ENCODE data around the gene EFEMP1. TPM values are rescaled to one million over a fixed set of nuclear protein-coding genes. Genes with fewer than 3 reads are reported as not detected.
"Not testable (repeated sequence)": the region's sequence is repeated elsewhere in the genome, so short reads cannot be mapped to it uniquely, and the experiment has no call there.

Gene EFEMP1
- total RNA-seq, 2 experiments from 2014 or later, result 0.61 TPM; not detected in 1

GRCh38 chr2:55837073-55837472, 86.5 kb downstream of the EFEMP1 start:
- CTCF ChIA-PET (ENCODE audit: unreplicated experiment), result no interaction called here
- Histone ChIP-seq H3K9me2 (ENCODE audit: insufficient read depth, low read length) (no peaks in the 10 kb centered on the region), H3K4me1 (ENCODE audit: insufficient read depth, low read length, poor library complexity, severe bottlenecking) (no peaks in the 10 kb centered on the region), H3K4me3 (ENCODE audit: low read depth, low read length, poor library complexity, severe bottlenecking) (no peak overlapping the region), H3K9me3 (ENCODE audit: low read length) (no peaks in the 10 kb centered on the region), H4K20me1 (ENCODE audit: insufficient read depth, low read length) (no peaks in the 10 kb centered on the region), H3K4me2 (ENCODE audit: low read length) (no peak overlapping the region), H3K27ac (ENCODE audit: low read depth, low read length, poor library complexity, severe bottlenecking) (no peak overlapping the region), H3K79me2 (ENCODE audit: insufficient read depth, low read depth, low read length) (no peaks in the 10 kb centered on the region), H3K36me3 (ENCODE audit: insufficient read depth, low read length) (no peaks in the 10 kb centered on the region), H2AFZ (ENCODE audit: low read length) (no peak overlapping the region)
- intact Hi-C loops (cut with micrococcal nuclease; ENCODE audit: unreplicated experiment), result no loop called here
- no peak for TF ChIP-seq CTCF (conservative IDR thresholded peaks at IDR 0.05; ENCODE audit: low read length)
- no peak for TF ChIP-seq EZH2phosphoT487 (IDR thresholded peaks at IDR 0.05; ENCODE audit: borderline replicate concordance, low read depth, low read length)
- DNase-seq (ENCODE audit: low spot score), result no peak
- no TSS peak for BruUV-seq (replicated peaks)
- POLR2A ChIA-PET, result interaction anchor here (0.7 kb wide), 1 partner anchor 764 kb away, joined by 5 read pairs; no protein-coding TSS in a partner anchor

GRCh38 chr2:55831671-55832410, 91.7 kb downstream of the EFEMP1 start:
- H4K20me1 ChIP-seq (ENCODE audit: insufficient read depth, low read length); DNase-seq (ENCODE audit: low spot score); H3K36me3 ChIP-seq (ENCODE audit: insufficient read depth, low read length); H3K79me2 ChIP-seq (ENCODE audit: insufficient read depth, low read depth, low read length); H3K9me2 ChIP-seq (ENCODE audit: insufficient read depth, low read length); H3K9me3 ChIP-seq (ENCODE audit: low read length); CTCF ChIA-PET (ENCODE audit: unreplicated experiment); BruUV-seq (replicated peaks); POLR2A ChIA-PET; H2AFZ ChIP-seq (ENCODE audit: low read length); H3K27ac ChIP-seq (ENCODE audit: low read depth, low read length, poor library complexity, severe bottlenecking); H3K4me1 ChIP-seq (ENCODE audit: insufficient read depth, low read length, poor library complexity, severe bottlenecking); H3K4me3 ChIP-seq (ENCODE audit: low read depth, low read length, poor library complexity, severe bottlenecking); H3K4me2 ChIP-seq (ENCODE audit: low read length); intact Hi-C loops (cut with micrococcal nuclease; ENCODE audit: unreplicated experiment): not testable (repeated sequence)

- POLR2A ChIA-PET, result no interaction called here
- no peak overlapping the region for H3K27ac ChIP-seq (ENCODE audit: low read depth, low read length, poor library complexity, severe bottlenecking)
- no peaks in the 10 kb centered on the region for H4K20me1 ChIP-seq (ENCODE audit: insufficient read depth, low read length)
- no TSS peak for BruUV-seq (replicated peaks)
- CTCF ChIA-PET (ENCODE audit: unreplicated experiment), result no interaction called here
- TF ChIP-seq EZH2phosphoT487 (IDR thresholded peaks at IDR 0.05; ENCODE audit: borderline replicate concordance, low read depth, low read length) (no peak), CTCF (conservative IDR thresholded peaks at IDR 0.05; ENCODE audit: low read length) (no peak)
- no peak for DNase-seq (ENCODE audit: low spot score)
- no peaks in the 10 kb centered on the region for H3K4me1 ChIP-seq (ENCODE audit: insufficient read depth, low read length, poor library complexity, severe bottlenecking)
- intact Hi-C loops (cut with micrococcal nuclease; ENCODE audit: unreplicated experiment), result no loop called here
- H3K9me3 ChIP-seq (ENCODE audit: low read length), result no peaks in the 10 kb centered on the region
- no peak overlapping the region for H3K4me3 ChIP-seq (ENCODE audit: low read depth, low read length, poor library complexity, severe bottlenecking)
- no peaks in the 10 kb centered on the region for H3K9me2 ChIP-seq (ENCODE audit: insufficient read depth, low read length)
- no peak overlapping the region for H3K4me2 ChIP-seq (ENCODE audit: low read length)
- H3K79me2 ChIP-seq (ENCODE audit: insufficient read depth, low read depth, low read length), result no peaks in the 10 kb centered on the region
- H3K36me3 ChIP-seq (ENCODE audit: insufficient read depth, low read length), result no peaks in the 10 kb centered on the region
- no peak overlapping the region for H2AFZ ChIP-seq (ENCODE audit: low read length)
These were observed 95.7 kb downstream of the EFEMP1 start for GRCh38 chr2:55827855-55828254.

GRCh38 chr2:55827428-55827827, 96.2 kb downstream of the EFEMP1 start:
- H3K4me3 ChIP-seq (ENCODE audit: low read depth, low read length, poor library complexity, severe bottlenecking); DNase-seq (ENCODE audit: low spot score); BruUV-seq (replicated peaks); H3K79me2 ChIP-seq (ENCODE audit: insufficient read depth, low read depth, low read length); H2AFZ ChIP-seq (ENCODE audit: low read length); CTCF ChIA-PET (ENCODE audit: unreplicated experiment); H3K9me2 ChIP-seq (ENCODE audit: insufficient read depth, low read length); H3K4me2 ChIP-seq (ENCODE audit: low read length); intact Hi-C loops (cut with micrococcal nuclease; ENCODE audit: unreplicated experiment); H3K9me3 ChIP-seq (ENCODE audit: low read length); H3K4me1 ChIP-seq (ENCODE audit: insufficient read depth, low read length, poor library complexity, severe bottlenecking); H3K27ac ChIP-seq (ENCODE audit: low read depth, low read length, poor library complexity, severe bottlenecking); H3K36me3 ChIP-seq (ENCODE audit: insufficient read depth, low read length); H4K20me1 ChIP-seq (ENCODE audit: insufficient read depth, low read length): not testable (repeated sequence)
- POLR2A ChIA-PET, result interaction anchor here (0.6 kb wide), 1 partner anchor 108 kb away, joined by 5 read pairs; no protein-coding TSS in a partner anchor
